ENCODE measurements around the gene PELI2. TPM values are rescaled to one million over a fixed set of nuclear protein-coding genes. Genes with fewer than 3 reads are reported as not detected.

PELI2 gene
- total RNA-seq, 1 donor from 2014 or later: 32.2 TPM

- H3K27me3 Mint-ChIP-seq: no peaks in the 10 kb centered on the region
- H3K27ac Mint-ChIP-seq: no peak overlapping the region
- DNase-seq (ENCODE audit: low spot score, unreplicated experiment): no peak
- H3K9me3 Mint-ChIP-seq (ENCODE audit: low read depth): no peaks in the 10 kb centered on the region
- TF ChIP-seq, protein P1, sequence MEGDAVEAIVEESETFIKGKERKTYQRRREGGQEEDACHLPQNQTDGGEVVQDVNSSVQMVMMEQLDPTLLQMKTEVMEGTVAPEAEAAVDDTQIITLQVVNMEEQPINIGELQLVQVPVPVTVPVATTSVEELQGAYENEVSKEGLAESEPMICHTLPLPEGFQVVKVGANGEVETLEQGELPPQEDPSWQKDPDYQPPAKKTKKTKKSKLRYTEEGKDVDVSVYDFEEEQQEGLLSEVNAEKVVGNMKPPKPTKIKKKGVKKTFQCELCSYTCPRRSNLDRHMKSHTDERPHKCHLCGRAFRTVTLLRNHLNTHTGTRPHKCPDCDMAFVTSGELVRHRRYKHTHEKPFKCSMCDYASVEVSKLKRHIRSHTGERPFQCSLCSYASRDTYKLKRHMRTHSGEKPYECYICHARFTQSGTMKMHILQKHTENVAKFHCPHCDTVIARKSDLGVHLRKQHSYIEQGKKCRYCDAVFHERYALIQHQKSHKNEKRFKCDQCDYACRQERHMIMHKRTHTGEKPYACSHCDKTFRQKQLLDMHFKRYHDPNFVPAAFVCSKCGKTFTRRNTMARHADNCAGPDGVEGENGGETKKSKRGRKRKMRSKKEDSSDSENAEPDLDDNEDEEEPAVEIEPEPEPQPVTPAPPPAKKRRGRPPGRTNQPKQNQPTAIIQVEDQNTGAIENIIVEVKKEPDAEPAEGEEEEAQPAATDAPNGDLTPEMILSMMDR (IDR thresholded peaks at IDR 0.05; ENCODE audit: unreplicated experiment): no peak
- H3K4me1 Mint-ChIP-seq (ENCODE audit: low read depth): peaks cover 2% of the 10 kb centered on the region
- no peaks in the 10 kb centered on the region for H3K36me3 Mint-ChIP-seq (ENCODE audit: insufficient read depth)
- H3K4me3 Mint-ChIP-seq (ENCODE audit: low read depth): no peak overlapping the region
These were observed 94.3 kb downstream of the PELI2 start for GRCh38 chr14:56212521-56212920.

- DNase-seq (ENCODE audit: low spot score, unreplicated experiment): no peak
- Mint-ChIP-seq H3K27me3 (no peaks in the 10 kb centered on the region), H3K36me3 (ENCODE audit: insufficient read depth) (no peaks in the 10 kb centered on the region), H3K4me1 (ENCODE audit: low read depth) (no peaks in the 10 kb centered on the region), H3K4me3 (ENCODE audit: low read depth) (no peak overlapping the region), H3K9me3 (ENCODE audit: low read depth) (no peaks in the 10 kb centered on the region), H3K27ac (peak overlapping the region; percentile 19)
- TF ChIP-seq, protein P1 (IDR thresholded peaks at IDR 0.05; ENCODE audit: unreplicated experiment): no peak
These were observed 95.1 kb downstream of the PELI2 start for GRCh38 chr14:56213306-56213705.

- Mint-ChIP-seq H3K4me1 (ENCODE audit: low read depth) (no peaks in the 10 kb centered on the region), H3K27ac (no peak overlapping the region), H3K27me3 (no peaks in the 10 kb centered on the region), H3K36me3 (ENCODE audit: insufficient read depth) (no peaks in the 10 kb centered on the region), H3K9me3 (ENCODE audit: low read depth) (no peaks in the 10 kb centered on the region), H3K4me3 (ENCODE audit: low read depth) (no peak overlapping the region)
- TF ChIP-seq, protein P1 (IDR thresholded peaks at IDR 0.05; ENCODE audit: unreplicated experiment): no peak
- DNase-seq (ENCODE audit: low spot score, unreplicated experiment): no peak
These were observed 97.0 kb downstream of the PELI2 start for GRCh38 chr14:56215180-56215579.

DNA sequence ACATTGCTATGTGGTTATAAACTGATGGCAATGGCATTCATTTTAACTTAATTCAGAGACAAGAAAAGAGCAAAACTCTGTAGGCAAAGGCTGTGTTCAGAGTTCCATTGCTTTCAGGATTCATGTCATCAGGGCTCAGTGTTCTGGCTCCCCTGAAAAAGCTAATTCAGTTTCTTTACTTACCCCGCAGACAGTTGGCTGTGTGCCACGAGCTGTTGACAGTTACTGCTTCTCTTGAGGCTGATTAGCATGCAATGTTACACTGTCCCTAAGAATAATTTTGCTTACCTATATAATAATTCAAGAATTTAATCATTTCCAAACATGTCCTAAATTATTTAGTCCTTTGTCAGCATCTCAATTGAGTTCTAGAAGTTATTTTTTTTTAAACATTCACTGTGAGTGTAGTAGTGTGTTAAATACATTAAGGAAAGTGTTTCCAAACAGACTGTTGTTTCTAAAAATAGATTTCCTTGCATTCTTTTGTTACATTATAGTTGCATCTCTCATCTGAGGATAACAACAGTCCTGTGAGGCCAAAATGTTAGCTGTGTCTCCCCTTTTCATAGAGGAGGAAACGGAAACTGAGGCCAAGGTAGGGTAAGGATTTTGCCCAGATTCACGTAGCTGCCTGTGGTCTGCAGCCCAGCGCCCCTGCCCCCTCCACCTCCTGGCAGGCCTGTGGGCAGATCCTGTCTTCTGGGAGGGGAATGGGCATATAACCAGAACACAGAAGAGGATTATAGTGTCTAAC, 98.6 kb downstream of the PELI2 start:
- Mint-ChIP-seq H3K27me3 (no peaks in the 10 kb centered on the region), H3K4me1 (ENCODE audit: low read depth) (peaks cover 2% of the 10 kb centered on the region), H3K36me3 (ENCODE audit: insufficient read depth) (no peaks in the 10 kb centered on the region), H3K9me3 (ENCODE audit: low read depth) (no peaks in the 10 kb centered on the region), H3K4me3 (ENCODE audit: low read depth) (no peak overlapping the region), H3K27ac (no peak overlapping the region)
- DNase-seq (ENCODE audit: low spot score, unreplicated experiment): no peak
- TF ChIP-seq, protein P1 (IDR thresholded peaks at IDR 0.05; ENCODE audit: unreplicated experiment): no peak

DNA sequence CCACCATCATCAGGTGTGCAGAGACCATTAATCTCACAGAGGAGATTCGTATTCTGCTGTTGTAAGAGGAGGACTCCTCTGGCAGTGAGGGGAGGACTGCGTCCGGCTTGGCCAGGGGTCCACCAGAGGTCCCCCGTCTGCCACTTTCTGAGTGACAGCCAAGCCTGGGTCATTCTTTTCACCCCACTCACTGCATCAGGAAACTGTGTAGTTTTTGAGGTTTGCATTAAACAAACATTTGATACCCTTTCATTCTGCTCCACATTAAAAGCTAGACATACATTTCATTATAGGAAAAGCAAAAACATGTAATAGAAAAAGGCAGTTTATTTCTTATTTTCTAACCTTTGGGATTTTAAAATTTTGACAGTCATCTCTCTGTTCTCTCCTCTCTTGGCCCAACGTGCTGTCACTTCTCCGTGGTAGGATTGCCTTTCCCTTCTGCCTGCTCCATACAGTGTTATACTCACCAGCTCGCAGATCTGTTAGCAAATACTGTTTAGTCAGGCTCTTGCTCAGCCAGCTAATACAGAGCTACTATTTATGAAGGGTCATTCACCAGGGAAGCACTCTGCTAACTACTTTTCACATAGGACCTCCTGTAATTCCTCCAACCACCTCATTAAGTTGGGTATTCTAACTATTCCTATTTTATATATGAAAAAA, 99.3 kb downstream of the PELI2 start:
- Mint-ChIP-seq H3K27me3 (no peaks in the 10 kb centered on the region), H3K27ac (no peak overlapping the region), H3K36me3 (ENCODE audit: insufficient read depth) (peaks cover 1% of the 10 kb centered on the region), H3K4me3 (ENCODE audit: low read depth) (no peak overlapping the region), H3K4me1 (ENCODE audit: low read depth) (peaks cover 3% of the 10 kb centered on the region), H3K9me3 (ENCODE audit: low read depth) (no peaks in the 10 kb centered on the region)
- DNase-seq (ENCODE audit: low spot score, unreplicated experiment): no peak
- TF ChIP-seq, protein P1 (IDR thresholded peaks at IDR 0.05; ENCODE audit: unreplicated experiment): no peak
